Natural killer cell (primary cell): ENCODE results near the gene PSAT1. TPM values are rescaled to one million over a fixed set of nuclear protein-coding genes. Genes with fewer than 3 reads are reported as not detected.

Source experiments
- ATAC-seq, 3 donors: fragments of 150-1000 bp in 2 of 3; fragments of 200-7000 bp in 1 of 3; cut with Tn5 transposase; 1 replicate in 1 of 3; 2 replicates in 2 of 3; pipeline ENCODE4 v1.10.0; 2021; ENCODE audit warnings: mild to moderate bottlenecking in 2 of 3, moderate library complexity in 2 of 3
- DNase-seq, 2 donors: peaks; one replicate each; pipeline versions ENCODE4 v3.0.0 to v3.0.0-alpha.2; 2013 to 2021; ENCODE audit warnings: mixed read lengths in 1 of 2
- H3K27ac ChIP-seq: one replicate; pipeline ENCODE4 v1.5.1; 2013; ENCODE audit warnings: mild to moderate bottlenecking, low read length
- H3K27me3 ChIP-seq: one replicate; pipeline ENCODE4 v1.6.1; 2013; ENCODE audit warnings: low read length; ENCODE audit not compliant: control insufficient read depth, insufficient read depth
- H3K36me3 ChIP-seq: one replicate; pipeline ENCODE4 v1.6.1; 2013; ENCODE audit warnings: low read length; ENCODE audit not compliant: control insufficient read depth, insufficient read depth
- H3K4me1 ChIP-seq: one replicate; pipeline ENCODE4 v1.6.1; 2013; ENCODE audit warnings: low read length; ENCODE audit not compliant: control insufficient read depth, insufficient read depth
- H3K4me3 ChIP-seq: one replicate; pipeline ENCODE4 v1.5.1; 2013; ENCODE audit warnings: low read length
- H3K9me3 ChIP-seq: one replicate; pipeline ENCODE4 v1.6.1; 2013; ENCODE audit warnings: low read length; ENCODE audit not compliant: control insufficient read depth, insufficient read depth
- H3K27ac Mint-ChIP-seq, 2 donors: one replicate each; pipeline ENCODE4 v1.8.0; 2022; ENCODE audit warnings: mild to moderate bottlenecking in 2 of 2, mixed read lengths in 2 of 2, moderate library complexity in 1 of 2
- H3K27me3 Mint-ChIP-seq, 2 donors: one replicate each; pipeline ENCODE4 v1.8.0; 2022; ENCODE audit warnings: low read depth in 2 of 2, mixed read lengths in 2 of 2
- H3K36me3 Mint-ChIP-seq: one replicate; pipeline ENCODE4 v1.8.0; 2022; ENCODE audit warnings: mixed read lengths
- H3K4me1 Mint-ChIP-seq, 2 donors: one replicate each; pipeline ENCODE4 v1.8.0; 2022; ENCODE audit warnings: mixed read lengths in 2 of 2
- H3K4me3 Mint-ChIP-seq: one replicate; pipeline ENCODE4 v1.8.0; 2022; ENCODE audit warnings: mild to moderate bottlenecking, moderate library complexity, mixed read lengths
- H3K9me3 Mint-ChIP-seq, 2 donors: one replicate each; pipeline ENCODE4 v1.8.0; 2022; ENCODE audit warnings: mixed read lengths in 2 of 2
- WGBS: methylation state at CpG from one replicate; pipeline ENCODE4 v1.1.7; 2013; ENCODE audit warnings: missing lambda C conversion rate; ENCODE audit not compliant: insufficient coverage; 5-methylcytosine and 5-hydroxymethylcytosine counted together
- intact Hi-C: fragments of 100-400 bp; cut with micrococcal nuclease; formaldehyde crosslinking; loops from one replicate; pipeline ENCODE4 v1.14.2; 2022
- total RNA-seq, 4 donors: library from RNA; stranded (reverse); fragments of 120-200 nt in 1 of 4; gene quantifications; one replicate each; pipeline versions ENCODE4 v1.2.3 to v1.2.4, GENCODE V29; 2013 to 2022
- TF ChIP-seq, protein P1 (sequence below): fragments of 200-600 bp; IDR thresholded peaks from one replicate; pipeline ENCODE4 v1.8.0; 2022; ENCODE audit warnings: antibody characterized with exemption

PSAT1 gene
- total RNA-seq, 3 donors from 2014 or later (not counting 1 experiment from before 2014, with no cell fraction given) = 1.1 to 3.3 (median 2.3) TPM

- no peak for ATAC-seq
- Mint-ChIP-seq H3K4me3 (no peak overlapping the region), H3K36me3 (no peaks in the 10 kb centered on the region), H3K9me3 (no peaks in the 10 kb centered on the region), H3K27me3 (peaks cover 5% of the 10 kb centered on the region in 2 donors), H3K4me1 (peaks cover 23% of the 10 kb centered on the region in 2 donors), H3K27ac (no peak overlapping the region)
- no peak for DNase-seq
- intact Hi-C loops = no loop called here
- 80% methylated on average over 7 of the region's 9 CpGs for WGBS
- Histone ChIP-seq H3K4me3 (no peak overlapping the region), H3K4me1 (peaks cover 19% of the 10 kb centered on the region), H3K27ac (no peak overlapping the region), H3K27me3 (peaks cover 2% of the 10 kb centered on the region), H3K36me3 (no peaks in the 10 kb centered on the region), H3K9me3 (no peaks in the 10 kb centered on the region)
- TF ChIP-seq, protein P1, sequence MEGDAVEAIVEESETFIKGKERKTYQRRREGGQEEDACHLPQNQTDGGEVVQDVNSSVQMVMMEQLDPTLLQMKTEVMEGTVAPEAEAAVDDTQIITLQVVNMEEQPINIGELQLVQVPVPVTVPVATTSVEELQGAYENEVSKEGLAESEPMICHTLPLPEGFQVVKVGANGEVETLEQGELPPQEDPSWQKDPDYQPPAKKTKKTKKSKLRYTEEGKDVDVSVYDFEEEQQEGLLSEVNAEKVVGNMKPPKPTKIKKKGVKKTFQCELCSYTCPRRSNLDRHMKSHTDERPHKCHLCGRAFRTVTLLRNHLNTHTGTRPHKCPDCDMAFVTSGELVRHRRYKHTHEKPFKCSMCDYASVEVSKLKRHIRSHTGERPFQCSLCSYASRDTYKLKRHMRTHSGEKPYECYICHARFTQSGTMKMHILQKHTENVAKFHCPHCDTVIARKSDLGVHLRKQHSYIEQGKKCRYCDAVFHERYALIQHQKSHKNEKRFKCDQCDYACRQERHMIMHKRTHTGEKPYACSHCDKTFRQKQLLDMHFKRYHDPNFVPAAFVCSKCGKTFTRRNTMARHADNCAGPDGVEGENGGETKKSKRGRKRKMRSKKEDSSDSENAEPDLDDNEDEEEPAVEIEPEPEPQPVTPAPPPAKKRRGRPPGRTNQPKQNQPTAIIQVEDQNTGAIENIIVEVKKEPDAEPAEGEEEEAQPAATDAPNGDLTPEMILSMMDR = no peak
These were observed 4.0 kb upstream of the PSAT1 start for GRCh38 chr9:78292716-78293497.

GRCh38 chr9:78294290-78295176 lies 2.4 kb upstream of the PSAT1 start:
- peaks cover 11% of the 10 kb centered on the region for H3K27me3 ChIP-seq
- H3K27ac ChIP-seq = no peak overlapping the region
- H3K27ac Mint-ChIP-seq = no peak overlapping the region
- 76% methylated on average over 3 of the region's 5 CpGs for WGBS
- H3K4me3 ChIP-seq = no peak overlapping the region
- H3K4me1 Mint-ChIP-seq = peaks cover 27 to 28% of the 10 kb centered on the region in 2 donors
- H3K9me3 ChIP-seq = no peaks in the 10 kb centered on the region
- H3K27me3 Mint-ChIP-seq = peaks cover 11 to 14% of the 10 kb centered on the region in 2 donors
- peaks cover 25% of the 10 kb centered on the region for H3K4me1 ChIP-seq
- intact Hi-C loops = no loop called here
- DNase-seq = no peak
- no peak overlapping the region for H3K4me3 Mint-ChIP-seq
- TF ChIP-seq, protein P1 = no peak
- no peaks in the 10 kb centered on the region for H3K36me3 Mint-ChIP-seq
- H3K9me3 Mint-ChIP-seq = no peaks in the 10 kb centered on the region
- no peak for ATAC-seq
- no peaks in the 10 kb centered on the region for H3K36me3 ChIP-seq

- H3K27ac ChIP-seq = no peak overlapping the region
- 91% methylated on average over 3 of the region's 3 CpGs for WGBS
- peaks cover 11% of the 10 kb centered on the region for H3K27me3 ChIP-seq
- H3K9me3 ChIP-seq = no peaks in the 10 kb centered on the region
- Mint-ChIP-seq H3K27me3 (peaks cover 11 to 18% of the 10 kb centered on the region in 2 donors), H3K9me3 (no peaks in the 10 kb centered on the region), H3K27ac (no peak overlapping the region), H3K36me3 (no peaks in the 10 kb centered on the region), H3K4me1 (peaks cover 27 to 28% of the 10 kb centered on the region in 2 donors), H3K4me3 (no peak overlapping the region)
- H3K4me1 ChIP-seq = peaks cover 25% of the 10 kb centered on the region
- intact Hi-C loops = no loop called here
- ATAC-seq (no peak), DNase-seq (no peak)
- H3K36me3 ChIP-seq = no peaks in the 10 kb centered on the region
- TF ChIP-seq, protein P1 = no peak
- H3K4me3 ChIP-seq = no peak overlapping the region
These were observed 1.7 kb upstream of the PSAT1 start for GRCh38 chr9:78295177-78295575.
